Rectal smooth muscle tissue (tissue), 1 donor: ENCODE results near the gene NLN.
A peak's percentile ranks its signal among the peaks of the same experiment; 100 is the strongest.

Experiments used
- H3K27ac ChIP-seq: one replicate; pipeline ENCODE4 v1.7.0; 2013; ENCODE audit warnings: low read depth, low read length, inconsistent platforms
- H3K27me3 ChIP-seq: one replicate; pipeline ENCODE4 v1.7.0; 2013; ENCODE audit warnings: low read length; ENCODE audit not compliant: control insufficient read depth, insufficient read depth
- H3K36me3 ChIP-seq: one replicate; pipeline ENCODE4 v1.7.0; 2013; ENCODE audit warnings: low read length; ENCODE audit not compliant: control insufficient read depth, insufficient read depth
- H3K4me1 ChIP-seq: one replicate; pipeline ENCODE4 v1.7.0; 2013; ENCODE audit warnings: low read length; ENCODE audit not compliant: control insufficient read depth, insufficient read depth
- H3K4me3 ChIP-seq: one replicate; pipeline ENCODE4 v1.7.0; 2013; ENCODE audit warnings: low read length
- H3K9ac ChIP-seq: one replicate; pipeline ENCODE4 v1.7.0; 2013; ENCODE audit warnings: low read length

Gene NLN

DNA sequence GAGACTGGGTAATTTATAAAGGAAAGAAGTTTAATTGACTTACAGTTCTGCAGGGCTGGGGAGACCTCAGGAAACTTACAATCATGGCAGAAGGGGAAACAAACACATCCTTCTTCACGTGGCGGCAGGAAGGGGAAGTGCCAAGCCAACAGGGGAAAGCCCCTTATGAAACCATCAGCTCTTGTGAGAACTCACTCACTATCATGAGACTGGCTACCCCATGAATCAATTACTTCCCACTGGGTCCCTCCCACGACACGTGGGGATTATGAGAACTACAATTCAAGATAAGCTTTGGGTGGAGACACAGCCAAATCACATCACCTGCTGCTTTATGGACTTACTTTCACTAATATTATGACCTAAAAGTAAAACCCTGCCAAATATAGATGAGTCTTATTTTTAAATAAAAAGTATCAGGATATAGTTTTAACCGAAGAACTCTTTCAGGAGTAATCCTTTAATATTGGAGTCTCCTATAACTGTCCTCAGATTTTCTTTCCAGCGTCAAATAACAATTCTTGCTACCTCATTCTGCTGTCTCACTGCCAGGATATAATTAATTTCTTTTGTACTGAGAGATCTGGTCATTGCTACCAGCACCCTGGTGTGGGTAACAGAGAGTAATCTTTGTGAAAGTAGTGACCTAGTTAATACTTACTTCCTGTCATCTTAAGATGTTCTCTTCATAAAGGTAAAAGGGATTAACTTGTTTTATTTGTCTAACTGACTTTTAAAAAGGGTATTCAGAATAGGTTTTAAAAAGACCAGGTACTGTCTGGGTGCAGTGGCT is 68.6 kb downstream of the NLN start:
- Histone ChIP-seq H3K4me3 (no peak overlapping the region), H3K4me1 (no peaks in the 10 kb centered on the region), H3K36me3 (no peaks in the 10 kb centered on the region), H3K9ac (no peak overlapping the region), H3K27me3 (no peaks in the 10 kb centered on the region), H3K27ac (no peak overlapping the region)

DNA sequence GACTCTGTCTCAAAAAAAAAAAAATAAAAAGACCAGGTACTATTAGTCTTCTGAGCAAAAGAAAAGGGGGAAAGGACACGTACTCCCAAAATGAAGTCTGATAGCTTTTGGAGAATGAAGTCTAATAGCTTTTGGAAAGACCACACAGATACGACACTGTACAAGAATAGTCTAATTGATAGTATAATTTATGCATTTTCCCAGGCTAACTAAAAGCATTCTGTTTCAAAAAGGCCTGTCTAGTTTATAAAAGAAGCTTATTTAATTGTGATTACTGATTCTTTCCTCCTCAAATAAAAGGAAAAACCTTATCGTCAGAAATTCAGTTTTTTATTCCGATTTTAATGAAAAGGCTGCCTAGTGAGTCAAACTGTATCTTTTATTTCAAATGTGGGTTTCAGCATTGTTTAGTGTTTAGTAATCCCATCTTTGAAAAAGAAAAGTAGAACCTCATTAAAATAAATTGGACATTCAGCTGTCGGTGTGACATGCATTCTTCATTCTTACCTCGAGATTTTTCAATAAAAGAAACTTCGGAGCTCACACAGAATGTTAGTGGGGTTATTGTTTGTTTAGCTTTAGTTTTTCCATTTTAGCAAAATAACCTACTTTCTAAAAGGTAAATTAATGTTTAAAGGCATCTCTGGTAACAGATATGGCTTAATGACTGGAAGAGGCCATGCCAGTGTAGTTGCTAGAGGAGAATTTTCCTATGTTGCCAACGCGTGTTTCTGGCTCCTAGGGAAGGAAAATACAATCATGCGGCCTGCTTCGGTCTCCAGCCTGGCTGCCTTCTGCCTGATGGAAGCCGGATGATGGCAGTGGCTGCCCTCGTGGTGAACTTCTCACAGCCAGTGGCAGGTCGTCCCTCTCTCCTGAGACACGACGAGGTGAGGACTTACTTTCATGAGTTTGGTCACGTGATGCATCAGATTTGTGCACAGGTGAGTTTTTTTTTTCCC is 70.0 kb downstream of the NLN start:
- Histone ChIP-seq H3K4me3 (no peak overlapping the region), H3K4me1 (no peaks in the 10 kb centered on the region), H3K36me3 (no peaks in the 10 kb centered on the region), H3K27ac (no peak overlapping the region), H3K9ac (no peak overlapping the region), H3K27me3 (no peaks in the 10 kb centered on the region)

DNA sequence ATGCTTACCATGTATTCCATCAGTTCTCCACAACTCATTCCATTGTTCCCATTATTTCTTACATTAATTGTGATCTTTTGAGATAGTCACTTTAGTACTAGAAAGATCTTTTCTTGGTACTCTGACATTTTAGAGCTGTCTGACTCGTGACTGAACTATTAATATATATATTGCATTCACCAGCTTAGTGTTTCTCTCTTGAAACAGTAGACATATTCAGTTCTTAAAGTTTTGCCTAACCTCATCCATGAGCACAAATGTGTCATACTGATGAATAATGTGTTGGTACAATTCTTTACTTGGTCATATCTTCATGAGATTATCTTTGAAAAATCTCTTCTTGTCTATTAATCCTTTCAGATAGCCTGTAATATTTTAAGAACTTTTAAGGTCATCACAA is 74.3 kb downstream of the NLN start:
- Histone ChIP-seq H3K27ac (no peak overlapping the region), H3K27me3 (no peaks in the 10 kb centered on the region), H3K9ac (no peak overlapping the region), H3K36me3 (no peaks in the 10 kb centered on the region), H3K4me3 (no peak overlapping the region), H3K4me1 (no peaks in the 10 kb centered on the region)

DNA sequence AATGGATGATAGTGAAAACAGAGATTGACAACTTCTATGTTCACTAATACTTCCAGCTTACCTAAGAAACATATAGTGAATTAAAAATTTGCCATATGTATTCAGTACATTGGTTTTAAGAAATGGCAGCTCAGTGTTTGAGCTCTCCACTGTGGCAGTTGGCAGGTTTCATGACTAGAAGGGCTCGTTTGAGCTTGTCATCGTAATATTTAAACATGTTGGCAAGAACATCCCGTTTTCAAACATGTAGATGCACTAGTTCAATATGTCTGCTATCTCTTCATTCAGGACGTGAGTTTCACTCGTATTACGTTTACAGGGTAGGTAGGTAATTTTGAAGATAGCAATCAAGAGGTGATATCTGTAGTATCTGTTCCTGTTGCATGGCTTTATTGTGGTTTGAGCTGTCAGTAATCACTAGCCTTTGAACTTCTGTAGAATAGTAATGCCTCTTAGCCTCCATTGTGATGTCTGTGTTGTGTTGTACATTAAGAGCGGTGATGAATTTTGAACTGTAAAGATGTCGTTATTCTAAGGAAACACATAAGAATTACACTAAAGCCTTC is 74.8 kb downstream of the NLN start:
- no peaks in the 10 kb centered on the region for H3K27me3 ChIP-seq
- no peak overlapping the region for H3K4me3 ChIP-seq
- no peak overlapping the region for H3K27ac ChIP-seq
- no peak overlapping the region for H3K9ac ChIP-seq
- H3K36me3 ChIP-seq = no peaks in the 10 kb centered on the region
- no peaks in the 10 kb centered on the region for H3K4me1 ChIP-seq

DNA sequence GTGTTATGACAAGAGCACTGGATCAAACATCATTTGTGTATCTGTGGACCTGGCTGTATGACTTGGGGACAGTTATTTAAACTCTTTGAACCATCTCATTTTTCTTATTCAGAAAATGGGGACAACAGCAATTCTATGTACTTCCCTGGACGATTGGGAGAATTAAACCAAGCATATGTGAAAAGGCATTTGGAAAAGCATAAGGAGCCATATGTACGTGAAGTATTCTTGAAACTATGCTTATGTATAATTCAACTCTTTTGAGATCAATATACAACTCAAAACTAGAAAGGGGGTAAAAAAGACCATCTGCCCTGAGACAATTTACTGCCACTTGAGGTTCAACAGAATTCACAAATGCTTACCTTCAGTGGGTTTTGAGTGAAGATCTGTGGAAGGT is 75.5 kb downstream of the NLN start:
- Histone ChIP-seq H3K9ac (no peak overlapping the region), H3K27ac (no peak overlapping the region), H3K36me3 (no peaks in the 10 kb centered on the region), H3K27me3 (no peaks in the 10 kb centered on the region), H3K4me1 (no peaks in the 10 kb centered on the region), H3K4me3 (no peak overlapping the region)

DNA sequence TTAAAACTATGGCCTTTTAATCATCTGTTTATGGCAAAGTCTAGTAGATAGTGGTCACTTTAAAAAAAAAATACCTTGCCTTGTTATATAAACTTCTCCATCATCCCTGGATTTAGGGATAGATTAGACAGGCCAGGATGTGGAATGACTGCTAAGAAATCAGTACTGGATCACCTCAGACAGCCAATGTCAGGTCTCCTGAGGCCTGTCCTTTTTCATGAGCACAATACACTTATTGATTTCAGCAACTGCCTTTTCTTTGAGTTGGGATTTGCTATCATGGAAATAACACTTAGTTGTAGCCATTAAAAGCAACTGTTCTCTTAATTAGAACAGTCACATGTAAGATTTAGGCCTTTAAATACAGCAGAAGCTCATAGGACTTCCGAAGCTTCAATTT is 77.9 kb downstream of the NLN start:
- no peaks in the 10 kb centered on the region for H3K36me3 ChIP-seq
- H3K4me1 ChIP-seq = no peaks in the 10 kb centered on the region
- no peak overlapping the region for H3K4me3 ChIP-seq
- no peak overlapping the region for H3K9ac ChIP-seq
- no peak overlapping the region for H3K27ac ChIP-seq
- no peaks in the 10 kb centered on the region for H3K27me3 ChIP-seq

DNA sequence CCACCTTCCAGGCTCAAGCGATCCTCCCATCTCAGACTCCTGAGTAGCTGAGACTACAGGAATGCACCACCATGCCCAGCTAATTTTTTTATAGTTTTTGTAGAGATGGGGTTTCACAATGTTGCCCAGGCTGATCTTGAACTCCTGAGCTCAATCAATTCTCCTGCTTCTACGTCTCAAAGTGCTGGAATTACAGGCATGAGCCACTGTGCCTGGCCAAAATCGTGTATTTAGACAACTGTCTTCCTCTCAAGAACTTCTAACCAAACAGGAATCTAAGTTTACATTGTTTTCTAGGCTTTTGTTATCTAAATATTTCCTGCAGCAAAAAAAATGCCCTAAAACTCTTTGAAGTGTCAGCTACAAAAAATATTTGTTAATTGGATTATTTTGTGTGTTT is 78.8 kb downstream of the NLN start:
- Histone ChIP-seq H3K27ac (peak overlapping the region; percentile 16), H3K9ac (no peak overlapping the region), H3K4me1 (no peaks in the 10 kb centered on the region), H3K27me3 (no peaks in the 10 kb centered on the region), H3K4me3 (no peak overlapping the region), H3K36me3 (no peaks in the 10 kb centered on the region)

DNA sequence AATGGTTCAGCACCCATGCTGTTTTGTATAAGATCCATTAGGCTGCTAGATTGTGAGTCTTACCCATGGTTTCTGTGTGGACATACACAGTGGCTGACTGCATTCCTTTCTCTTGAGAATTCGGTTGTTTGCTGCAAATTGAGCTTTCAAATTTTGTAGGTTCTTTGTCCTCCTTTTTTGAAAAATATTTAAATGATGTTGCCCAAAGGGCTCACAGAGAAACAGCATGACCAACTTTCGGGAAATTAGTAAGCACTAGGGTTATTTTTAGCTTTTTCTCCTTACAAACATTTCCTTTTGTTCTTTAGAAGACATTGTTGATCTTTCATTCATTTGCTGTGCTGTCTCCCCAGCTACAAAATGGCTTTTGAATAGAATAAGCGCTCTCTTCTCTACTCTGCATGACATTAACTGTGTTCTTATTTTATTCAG is 79.4 kb downstream of the NLN start:
- Histone ChIP-seq H3K27ac (peak overlapping the region; percentile 16), H3K9ac (no peak overlapping the region), H3K4me1 (no peaks in the 10 kb centered on the region), H3K36me3 (no peaks in the 10 kb centered on the region), H3K4me3 (no peak overlapping the region), H3K27me3 (no peaks in the 10 kb centered on the region)

DNA sequence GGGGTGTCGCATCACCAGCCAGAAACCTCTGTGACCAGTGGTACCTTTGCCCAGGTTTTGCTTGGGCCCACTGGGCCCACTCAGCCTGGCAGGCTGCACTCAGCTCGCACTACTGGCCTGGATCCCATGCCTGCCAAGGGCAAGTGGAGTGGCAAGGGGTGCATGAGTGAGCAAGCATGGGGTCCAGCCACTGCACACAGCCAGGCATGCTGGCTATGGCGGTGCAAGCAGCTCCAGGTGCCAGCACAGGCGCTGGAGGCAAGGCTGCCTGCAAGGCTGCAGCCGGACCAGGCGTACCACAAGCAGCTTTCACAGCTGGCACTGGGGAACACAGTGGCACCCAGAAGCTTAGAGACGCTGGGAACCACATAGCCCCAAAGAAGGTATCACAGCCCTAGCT is 80.1 kb downstream of the NLN start:
- Histone ChIP-seq H3K9ac (no peak overlapping the region), H3K27ac (no peak overlapping the region), H3K4me3 (no peak overlapping the region), H3K4me1 (no peaks in the 10 kb centered on the region), H3K27me3 (no peaks in the 10 kb centered on the region), H3K36me3 (no peaks in the 10 kb centered on the region)

DNA sequence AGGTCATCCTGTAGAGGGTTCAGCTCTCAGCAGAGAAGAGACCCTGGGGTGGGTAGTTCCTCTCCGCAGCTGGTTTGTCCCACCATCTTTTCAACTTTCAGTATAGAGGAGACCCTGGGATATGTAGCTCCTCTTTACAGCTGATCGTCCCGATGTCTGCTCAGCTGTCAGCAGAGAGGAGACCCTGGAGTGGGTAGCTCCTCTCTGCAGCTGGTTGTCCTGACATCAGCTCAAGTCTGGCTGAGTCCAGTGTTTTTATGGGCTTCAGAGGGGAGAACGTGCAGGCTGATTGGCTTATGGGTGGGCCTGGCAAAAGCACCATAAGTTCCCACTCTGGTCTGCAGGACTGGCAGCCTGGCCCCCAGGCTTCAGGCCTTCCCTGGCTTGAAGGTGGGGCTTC is 80.8 kb downstream of the NLN start:
- H3K27ac ChIP-seq = no peak overlapping the region

DNA sequence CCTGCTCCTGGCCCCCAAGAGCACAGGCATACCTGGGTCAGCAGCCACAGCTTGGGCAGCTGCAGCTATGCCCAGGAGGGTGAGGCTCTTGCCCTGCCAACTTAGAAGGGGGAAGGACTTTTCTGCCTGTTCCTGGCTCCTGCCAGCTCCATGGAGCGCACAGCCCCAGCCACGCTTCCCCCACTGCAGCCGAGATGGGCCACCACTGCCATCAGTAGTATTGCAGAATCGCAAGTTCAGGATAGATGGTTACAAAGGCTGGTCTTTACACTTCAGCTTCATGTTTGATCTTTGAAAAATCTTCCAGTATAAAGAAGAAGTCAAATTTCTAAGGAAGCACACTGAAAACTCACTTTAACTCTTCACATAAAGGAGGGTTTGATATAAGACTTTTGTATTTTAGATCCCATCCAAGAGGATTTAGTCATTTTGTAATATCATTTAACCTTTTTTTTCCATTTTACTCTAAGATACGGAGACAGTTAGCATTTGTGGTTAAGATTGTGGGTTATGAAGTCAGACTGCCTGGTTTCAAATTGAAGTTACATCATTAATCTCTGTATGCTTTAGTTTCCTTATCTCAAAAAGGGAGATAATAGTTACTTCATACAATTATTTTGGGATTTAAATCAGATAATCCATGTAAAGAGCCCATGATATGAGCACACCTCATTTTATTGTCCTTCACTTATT is 81.8 kb downstream of the NLN start:
- Histone ChIP-seq H3K36me3 (no peaks in the 10 kb centered on the region), H3K9ac (no peak overlapping the region), H3K4me3 (no peak overlapping the region), H3K4me1 (no peaks in the 10 kb centered on the region), H3K27ac (no peak overlapping the region), H3K27me3 (no peaks in the 10 kb centered on the region)

More for the DNA sequence above, 80.8 kb downstream of the NLN start:
- no peaks in the 10 kb centered on the region for H3K36me3 ChIP-seq
- H3K9ac ChIP-seq = no peak overlapping the region
- no peak overlapping the region for H3K4me3 ChIP-seq
- H3K4me1 ChIP-seq = no peaks in the 10 kb centered on the region
- no peaks in the 10 kb centered on the region for H3K27me3 ChIP-seq

DNA sequence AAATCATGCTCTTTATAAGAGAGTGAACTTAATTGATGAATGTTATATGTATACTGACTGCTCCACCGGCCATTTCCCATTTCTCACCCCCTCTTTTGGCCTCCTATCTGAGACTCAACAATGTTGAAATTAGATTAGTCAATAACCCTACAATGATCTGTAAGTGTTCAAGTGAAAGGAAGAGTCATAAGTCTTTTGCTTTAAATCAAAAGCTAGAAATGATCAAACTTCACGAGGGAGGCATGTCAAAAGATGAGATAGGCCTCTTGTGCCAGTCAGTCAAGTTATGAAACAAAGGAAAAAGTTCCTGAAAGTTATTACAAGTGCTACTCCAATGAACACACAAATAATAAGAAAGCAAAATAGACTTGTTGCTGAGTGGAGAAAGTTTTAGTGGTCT is 83.1 kb downstream of the NLN start:
- Histone ChIP-seq H3K36me3 (no peaks in the 10 kb centered on the region), H3K27ac (no peak overlapping the region), H3K9ac (no peak overlapping the region), H3K27me3 (no peaks in the 10 kb centered on the region), H3K4me3 (no peak overlapping the region), H3K4me1 (no peaks in the 10 kb centered on the region)
